GM19193 (cell line): ENCODE results near the gene CNTNAP3.
"Not testable (repeated sequence)": the region's sequence is repeated elsewhere in the genome, so short reads cannot be mapped to it uniquely, and the experiment has no call there.

Source experiments
- POLR2A ChIP-seq: IDR thresholded peaks from 4 replicates; pipeline ENCODE4 v1.6.1; 2011; ENCODE audit not compliant: insufficient read depth, insufficient read length; ENCODE audit errors: extremely low read depth

Gene CNTNAP3

DNA sequence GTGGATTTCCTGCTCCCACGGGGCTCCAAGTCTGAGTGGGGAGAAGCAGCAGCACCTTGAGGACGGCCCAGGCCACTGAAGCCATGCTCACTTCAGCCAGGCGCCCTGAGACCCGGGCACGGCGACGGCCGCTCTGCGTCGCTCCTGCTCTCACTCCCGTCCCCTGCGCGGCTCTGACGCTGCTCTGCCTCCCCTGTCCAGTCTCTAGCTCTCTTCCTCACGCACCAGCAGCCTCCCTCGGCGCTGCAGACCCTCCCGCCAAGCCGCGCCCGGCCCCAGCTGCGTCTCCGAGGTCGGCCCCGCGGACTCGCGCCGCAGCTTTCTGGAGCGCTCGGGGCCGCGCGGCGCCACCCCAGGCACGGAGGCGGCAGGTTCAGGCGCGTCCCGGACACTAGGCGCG, at the start of gene CNTNAP3:
Gene CNTNAP3 (minus strand): TSS at position 188 of the 400 bp plus-strand sequence. CDS start 103 bp downstream, at position 85.
- TF ChIP-seq POLR2A: not testable (repeated sequence)

DNA sequence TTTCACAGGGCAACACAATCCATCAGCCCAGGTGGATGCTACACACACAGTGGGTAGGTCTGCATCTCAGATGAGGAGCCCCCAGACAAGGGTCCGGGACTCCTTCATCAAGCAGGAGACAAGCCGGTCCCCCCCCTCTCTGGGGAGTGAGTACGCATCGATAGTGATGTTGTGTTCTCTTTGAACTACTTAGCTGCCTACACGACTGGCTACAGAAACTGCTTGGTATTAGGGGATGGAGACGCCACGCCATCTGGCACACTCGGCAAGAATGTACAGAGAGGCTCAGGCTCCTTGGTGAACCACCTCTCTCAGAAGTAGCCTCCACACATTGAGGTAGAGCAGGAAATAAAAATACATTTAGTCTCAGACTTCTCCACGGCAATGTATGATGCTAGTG, 179.8 kb downstream of the CNTNAP3 start:
- TF ChIP-seq POLR2A: no peak
